ENCODE data around the gene STK32B.

- TF ChIP-seq CTCF (IDR thresholded peaks at IDR 0.05) (no peak), POLR2A (IDR thresholded peaks at IDR 0.05) (no peak), POLR2AphosphoS5 (IDR thresholded peaks at IDR 0.05) (no peak)
Measured at GRCh38 chr4:5034206-5034605, 17.1 kb upstream of the STK32B start.
